GM20000 (cell line): ENCODE results near the gene RAP2A.

Experiments used
- DNase-seq: peaks from one replicate; pipeline ENCODE4 v3.0.0; 2012; ENCODE audit warnings: low spot score
- TF ChIP-seq, protein P1 (sequence below): IDR thresholded peaks from 2 replicates; pipeline ENCODE4 v1.5.1; 2012; ENCODE audit warnings: mild to moderate bottlenecking, control low read depth; ENCODE audit errors: extremely low read depth, missing control alignments

Gene RAP2A

GRCh38 chr13:97403893-97404750, 29.8 kb upstream of the RAP2A start:
- TF ChIP-seq, protein P1, sequence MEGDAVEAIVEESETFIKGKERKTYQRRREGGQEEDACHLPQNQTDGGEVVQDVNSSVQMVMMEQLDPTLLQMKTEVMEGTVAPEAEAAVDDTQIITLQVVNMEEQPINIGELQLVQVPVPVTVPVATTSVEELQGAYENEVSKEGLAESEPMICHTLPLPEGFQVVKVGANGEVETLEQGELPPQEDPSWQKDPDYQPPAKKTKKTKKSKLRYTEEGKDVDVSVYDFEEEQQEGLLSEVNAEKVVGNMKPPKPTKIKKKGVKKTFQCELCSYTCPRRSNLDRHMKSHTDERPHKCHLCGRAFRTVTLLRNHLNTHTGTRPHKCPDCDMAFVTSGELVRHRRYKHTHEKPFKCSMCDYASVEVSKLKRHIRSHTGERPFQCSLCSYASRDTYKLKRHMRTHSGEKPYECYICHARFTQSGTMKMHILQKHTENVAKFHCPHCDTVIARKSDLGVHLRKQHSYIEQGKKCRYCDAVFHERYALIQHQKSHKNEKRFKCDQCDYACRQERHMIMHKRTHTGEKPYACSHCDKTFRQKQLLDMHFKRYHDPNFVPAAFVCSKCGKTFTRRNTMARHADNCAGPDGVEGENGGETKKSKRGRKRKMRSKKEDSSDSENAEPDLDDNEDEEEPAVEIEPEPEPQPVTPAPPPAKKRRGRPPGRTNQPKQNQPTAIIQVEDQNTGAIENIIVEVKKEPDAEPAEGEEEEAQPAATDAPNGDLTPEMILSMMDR: no peak

DNA sequence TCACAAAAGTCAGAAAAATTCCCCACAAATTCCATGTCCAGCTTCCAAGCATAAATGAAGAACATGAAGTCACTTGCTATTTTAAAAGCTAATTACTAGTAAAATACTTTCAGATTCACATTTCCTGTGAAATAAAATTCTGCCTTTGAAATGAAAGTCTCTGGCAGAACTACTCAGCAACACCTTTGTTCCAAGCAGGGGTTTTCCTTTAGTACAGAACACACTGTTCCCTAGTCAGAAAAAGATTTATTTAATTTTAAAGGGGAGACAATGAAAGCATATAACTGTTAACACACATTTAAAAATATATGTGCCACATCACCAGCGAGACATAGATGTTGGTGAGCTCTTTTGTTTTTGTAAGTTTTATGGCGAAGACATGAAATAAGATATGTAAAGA, 26.4 kb upstream of the RAP2A start:
- TF ChIP-seq, protein P1: no peak
- DNase-seq: no peak

More at GRCh38 chr13:97403893-97404750, 29.8 kb upstream of the RAP2A start:
- DNase-seq: no peak

DNA sequence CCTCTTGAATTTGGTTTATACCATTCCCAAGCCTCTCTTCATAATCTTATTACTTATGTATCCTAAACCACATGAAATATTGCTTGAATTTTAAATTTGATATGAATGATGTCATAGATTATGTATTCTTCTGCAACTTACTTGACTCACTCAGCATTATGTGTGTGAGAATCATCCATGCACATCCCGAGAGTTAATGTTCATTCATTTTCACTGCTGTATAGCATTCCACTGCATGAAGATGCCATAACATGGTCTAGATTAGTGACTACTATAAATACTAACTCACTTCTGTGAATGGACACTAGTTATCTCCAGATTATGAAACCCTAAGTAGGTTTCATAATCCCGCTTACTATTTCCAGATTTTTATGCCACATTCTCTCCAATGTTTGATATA, 25.0 kb upstream of the RAP2A start:
- TF ChIP-seq, protein P1: no peak
- no peak for DNase-seq

DNA sequence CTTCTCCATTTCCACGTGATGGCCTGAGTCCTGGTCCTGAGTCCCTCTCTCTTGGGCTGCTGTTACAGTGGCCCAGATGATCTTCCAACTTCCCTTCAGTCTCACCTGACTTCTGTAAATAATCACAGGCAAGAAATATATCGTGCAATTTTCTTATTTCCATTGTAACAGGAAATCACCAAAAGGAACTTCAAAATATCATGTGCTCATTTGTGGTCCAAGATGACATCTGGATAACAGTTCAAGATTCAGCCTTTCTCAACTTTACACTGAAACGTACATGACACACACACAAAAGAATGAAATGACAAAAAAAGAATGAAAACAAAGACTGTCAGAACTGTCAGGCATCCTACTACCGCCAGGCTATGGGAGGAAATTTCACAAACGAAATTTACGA, 22.0 kb upstream of the RAP2A start:
- DNase-seq: no peak
- TF ChIP-seq, protein P1: no peak

DNA sequence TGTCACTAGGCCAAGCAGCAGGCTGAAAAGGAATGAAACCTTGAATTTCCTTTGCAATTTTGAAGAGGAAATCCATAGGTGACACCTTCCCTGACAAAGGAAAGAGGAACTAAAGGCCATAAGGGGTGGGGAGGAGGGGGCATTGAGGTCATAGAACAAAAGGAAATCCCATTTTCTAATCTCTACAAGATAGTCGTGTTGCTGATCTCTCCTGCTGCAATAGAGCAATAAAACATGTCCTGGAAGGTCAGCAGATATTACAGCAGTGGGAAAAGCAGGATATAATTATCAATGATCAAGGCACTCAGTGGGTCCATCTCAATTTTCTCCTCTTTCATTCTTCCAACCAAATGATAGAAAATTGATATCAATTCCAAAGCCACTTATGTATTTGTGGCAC, 20.3 kb upstream of the RAP2A start:
- TF ChIP-seq, protein P1: no peak
- DNase-seq: no peak

DNA sequence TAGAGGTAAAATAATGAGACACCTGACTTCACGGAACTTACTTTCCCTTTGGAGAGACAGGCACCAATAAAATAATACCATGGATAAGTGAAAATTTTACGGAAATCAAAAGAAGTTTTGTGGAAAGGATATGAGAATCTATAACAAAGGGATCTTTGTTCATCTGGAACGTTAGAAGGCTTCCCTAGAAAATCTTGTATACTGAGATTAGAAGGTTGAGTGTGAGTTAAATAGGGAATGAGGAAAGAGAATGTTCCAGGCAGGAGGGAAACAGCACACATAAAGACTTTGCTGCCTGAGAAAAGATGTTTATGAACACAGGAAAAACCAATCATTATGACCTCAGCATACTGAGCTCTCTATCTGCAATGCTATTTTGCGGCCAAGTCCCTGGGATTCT, 19.6 kb upstream of the RAP2A start:
- TF ChIP-seq, protein P1: no peak
- DNase-seq: no peak

- DNase-seq: no peak
- TF ChIP-seq, protein P1: no peak
Observed at GRCh38 chr13:97417698-97418097, 16.3 kb upstream of the RAP2A start.
